ENCODE measurements around the gene WIPI1. TPM values are rescaled to one million over a fixed set of nuclear protein-coding genes. Genes with fewer than 3 reads are reported as not detected.
"Not testable (repeated sequence)": the region's sequence is repeated elsewhere in the genome, so short reads cannot be mapped to it uniquely, and the experiment has no call there.

WIPI1 gene, protein sequence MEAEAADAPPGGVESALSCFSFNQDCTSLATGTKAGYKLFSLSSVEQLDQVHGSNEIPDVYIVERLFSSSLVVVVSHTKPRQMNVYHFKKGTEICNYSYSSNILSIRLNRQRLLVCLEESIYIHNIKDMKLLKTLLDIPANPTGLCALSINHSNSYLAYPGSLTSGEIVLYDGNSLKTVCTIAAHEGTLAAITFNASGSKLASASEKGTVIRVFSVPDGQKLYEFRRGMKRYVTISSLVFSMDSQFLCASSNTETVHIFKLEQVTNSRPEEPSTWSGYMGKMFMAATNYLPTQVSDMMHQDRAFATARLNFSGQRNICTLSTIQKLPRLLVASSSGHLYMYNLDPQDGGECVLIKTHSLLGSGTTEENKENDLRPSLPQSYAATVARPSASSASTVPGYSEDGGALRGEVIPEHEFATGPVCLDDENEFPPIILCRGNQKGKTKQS
- total RNA-seq, result 10 to 100 TPM in 1 of 2 donors, 1 to 10 TPM in 1; 8.6 to 25.6 TPM

DNA sequence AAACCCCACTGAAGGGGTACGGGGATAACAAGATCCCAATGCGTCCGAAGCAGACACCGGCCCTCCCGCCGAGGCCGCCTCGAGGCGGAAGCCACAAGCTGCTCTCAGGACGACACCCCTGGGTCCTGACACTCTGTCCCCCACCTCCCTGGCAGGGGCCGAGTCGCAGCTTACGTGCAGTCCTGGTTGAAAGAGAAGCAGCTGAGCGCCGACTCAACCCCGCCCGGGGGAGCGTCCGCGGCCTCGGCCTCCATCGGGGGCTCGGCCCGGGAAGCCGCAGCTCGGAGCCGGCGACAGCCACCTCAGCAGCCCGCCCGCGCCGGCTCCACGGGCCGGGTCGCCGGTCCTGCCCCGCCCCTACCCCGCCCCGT lies at the start of gene WIPI1:
Gene WIPI1, minus strand, starts transcription at position 329 of the 371 bp plus-strand sequence. Its CDS starts 75 bp downstream, at position 254.
- Mint-ChIP-seq H3K36me3 (ENCODE audit: low read depth) (no peaks in the 10 kb centered on the region), H3K27ac (peak within 1 kb of the TSS; percentile 40), H3K27me3 (no peaks in the 10 kb centered on the region), H3K4me1 (peaks cover 36% of the 10 kb centered on the region), H3K9me3 (no peaks in the 10 kb centered on the region), H3K4me3 (peak within 1 kb of the TSS; percentile 80)
- ATAC-seq (replicated peaks), result peak; percentile 20

DNA sequence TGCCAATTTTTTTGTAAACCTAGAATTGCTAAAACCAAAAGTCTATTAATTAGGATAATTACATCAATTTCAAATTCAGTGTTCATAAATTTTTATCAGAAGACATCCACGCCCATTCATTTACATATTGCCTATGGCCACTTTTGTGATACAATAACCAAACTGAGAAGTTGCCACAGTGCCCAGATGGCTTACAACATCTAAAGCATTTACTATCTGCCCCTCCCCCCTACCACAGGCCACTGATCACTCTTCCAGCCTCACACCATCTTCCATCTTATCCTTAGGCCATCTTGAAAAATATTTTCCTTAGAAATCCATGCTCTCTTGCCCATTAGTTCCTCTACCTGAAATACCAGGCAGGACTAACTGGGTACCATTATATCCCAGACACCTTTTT lies 48.7 kb upstream of the WIPI1 start:
- no peak overlapping the region for H3K4me3 Mint-ChIP-seq
- peaks cover 16% of the 10 kb centered on the region for H3K4me1 Mint-ChIP-seq
- ATAC-seq (replicated peaks), result no peak
- H3K36me3 Mint-ChIP-seq (ENCODE audit: low read depth), result no peaks in the 10 kb centered on the region
- no peaks in the 10 kb centered on the region for H3K9me3 Mint-ChIP-seq
- no peaks in the 10 kb centered on the region for H3K27me3 Mint-ChIP-seq
- no peak overlapping the region for H3K27ac Mint-ChIP-seq

DNA sequence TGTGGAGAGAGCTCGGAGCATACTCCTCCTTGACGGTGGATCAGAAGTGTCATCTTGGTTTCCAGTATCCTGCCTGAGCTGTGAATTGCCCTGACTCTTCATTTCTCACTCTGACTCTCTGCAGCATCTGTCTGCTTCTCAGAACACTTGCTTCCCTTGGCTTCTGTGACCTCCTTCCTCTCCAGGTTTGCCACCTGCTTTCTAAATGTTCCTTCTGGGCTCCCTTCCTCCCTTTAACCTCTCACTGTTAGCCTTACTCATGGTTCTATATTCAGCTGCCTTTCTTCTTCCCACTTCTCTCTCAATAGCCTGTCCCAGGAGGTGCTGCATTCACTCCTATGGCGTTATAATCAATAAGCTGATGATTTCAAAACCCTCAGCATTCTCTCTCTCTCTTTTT lies 43.8 kb upstream of the WIPI1 start:
- no peak overlapping the region for H3K4me3 Mint-ChIP-seq
- H3K9me3 Mint-ChIP-seq, result no peaks in the 10 kb centered on the region
- H3K27ac Mint-ChIP-seq, result peak overlapping the region; percentile 7
- H3K36me3 Mint-ChIP-seq (ENCODE audit: low read depth), result no peaks in the 10 kb centered on the region
- peaks cover 13% of the 10 kb centered on the region for H3K4me1 Mint-ChIP-seq
- ATAC-seq (replicated peaks), result peak; percentile 46
- H3K27me3 Mint-ChIP-seq, result no peaks in the 10 kb centered on the region

DNA sequence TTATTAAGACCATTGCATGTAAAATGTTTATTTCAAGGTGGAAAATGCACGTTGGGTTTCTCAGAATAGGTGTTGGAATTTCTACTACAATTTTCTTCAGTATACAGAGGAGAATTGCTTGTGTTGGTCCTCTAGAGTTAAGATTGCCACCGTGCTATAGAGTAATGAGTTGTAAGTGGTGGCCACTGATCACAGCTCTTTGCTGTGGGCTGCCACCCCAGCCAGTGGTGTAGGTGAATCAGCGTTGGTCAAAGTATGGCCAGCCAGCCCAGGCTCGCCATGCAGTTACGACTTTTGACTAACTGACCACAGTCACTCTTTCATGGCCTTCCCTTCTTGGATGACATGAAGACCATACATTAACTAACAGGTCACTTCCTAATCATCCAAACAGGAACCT lies 42.3 kb upstream of the WIPI1 start:
- Mint-ChIP-seq H3K27ac (no peak overlapping the region), H3K9me3 (no peaks in the 10 kb centered on the region), H3K27me3 (no peaks in the 10 kb centered on the region), H3K36me3 (ENCODE audit: low read depth) (no peaks in the 10 kb centered on the region), H3K4me3 (no peak overlapping the region), H3K4me1 (peaks cover 13% of the 10 kb centered on the region)
- ATAC-seq (replicated peaks), result peak; percentile 47

DNA sequence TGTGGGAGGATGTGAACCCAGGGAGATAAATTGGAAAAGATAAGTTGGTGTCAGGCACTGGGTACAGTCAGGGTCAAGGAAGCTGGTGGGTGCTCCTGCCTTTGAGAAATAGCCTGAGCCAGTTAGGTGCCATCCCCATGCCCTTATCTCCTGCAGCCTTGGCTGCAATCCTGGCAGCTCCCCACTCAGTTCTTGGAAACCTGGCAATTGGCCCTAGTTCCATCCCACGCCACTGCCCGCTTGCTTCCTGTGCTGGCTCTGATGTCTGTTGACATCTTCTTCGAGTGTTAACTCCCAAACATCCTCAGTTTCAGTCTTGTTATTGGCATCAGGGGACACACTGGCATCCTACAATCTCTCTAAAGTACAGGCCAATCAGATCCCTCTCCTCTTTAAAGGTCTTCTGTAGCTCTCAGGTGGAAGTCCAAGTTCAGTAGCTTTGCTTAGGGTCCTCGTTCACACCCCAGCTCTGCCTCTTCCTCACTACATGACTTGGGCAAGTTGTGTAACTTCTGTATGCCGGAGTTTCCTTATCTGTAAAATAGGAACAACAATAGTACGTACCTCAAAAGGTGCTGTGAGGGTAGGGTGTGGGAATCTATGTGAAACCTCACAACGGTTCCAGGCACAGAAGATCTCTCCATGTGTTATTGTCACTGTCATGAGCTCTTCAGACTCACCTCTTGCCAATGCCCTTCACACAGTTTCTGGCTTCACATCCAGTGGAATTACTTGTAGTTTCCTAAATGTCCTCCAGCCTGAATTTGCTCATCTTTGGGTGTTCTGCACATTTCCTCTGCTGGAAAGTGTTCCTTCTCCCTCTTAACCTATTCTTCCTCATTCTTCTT lies 41.4 kb upstream of the WIPI1 start:
- Mint-ChIP-seq H3K4me3 (peak overlapping the region; percentile 65), H3K4me1 (peaks cover 13% of the 10 kb centered on the region), H3K9me3 (no peaks in the 10 kb centered on the region), H3K27me3 (no peaks in the 10 kb centered on the region), H3K27ac (peak overlapping the region; percentile 61), H3K36me3 (ENCODE audit: low read depth) (no peaks in the 10 kb centered on the region)
- ATAC-seq (replicated peaks), result peak; percentile 33

DNA sequence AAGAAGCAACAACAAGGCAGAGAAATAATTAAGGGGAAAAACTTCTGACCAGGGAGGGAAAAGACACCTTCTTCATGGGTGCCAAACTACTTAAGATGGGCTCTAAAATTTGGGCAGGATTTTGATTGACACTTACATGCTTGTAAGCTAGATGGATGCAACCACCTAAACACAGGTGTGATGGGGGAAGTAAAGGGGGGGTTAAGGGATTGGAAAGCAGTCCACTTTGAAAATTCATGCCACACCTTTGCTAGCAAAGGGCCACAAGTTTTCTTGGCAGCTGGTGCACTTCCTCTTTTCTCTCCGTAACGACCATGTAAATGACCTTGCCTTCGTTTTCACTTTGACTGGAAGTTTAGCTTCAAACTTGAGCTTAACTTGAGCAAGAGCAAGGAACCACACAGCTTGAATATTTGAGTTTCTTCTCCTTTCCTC lies 40.6 kb upstream of the WIPI1 start:
- H3K4me1 Mint-ChIP-seq, result peaks cover 13% of the 10 kb centered on the region
- ATAC-seq (replicated peaks), result peak; percentile 70

DNA sequence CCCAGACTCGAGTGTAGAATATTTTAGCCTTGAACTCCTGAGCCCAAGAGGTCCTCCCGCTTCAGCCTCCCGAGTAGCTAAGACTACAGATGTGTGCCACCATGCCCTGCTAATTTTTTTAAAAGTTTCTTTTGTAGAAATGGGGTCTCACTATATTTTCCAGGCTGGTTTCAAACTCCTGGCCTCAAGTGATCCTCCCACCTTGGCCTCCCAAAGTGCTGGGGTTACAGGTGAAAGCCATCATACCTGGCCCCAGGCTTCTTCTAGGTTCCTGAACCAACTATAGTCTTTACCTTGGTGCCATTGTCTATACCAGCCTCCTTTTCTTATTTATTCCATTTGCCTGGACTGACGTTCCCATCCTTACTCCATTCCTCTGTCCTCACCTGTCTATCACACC lies 37.8 kb upstream of the WIPI1 start:
- Mint-ChIP-seq H3K27me3 (no peaks in the 10 kb centered on the region), H3K4me3 (no peak overlapping the region), H3K4me1 (peaks cover 7% of the 10 kb centered on the region), H3K27ac (no peak overlapping the region), H3K9me3 (no peaks in the 10 kb centered on the region), H3K36me3 (ENCODE audit: low read depth) (no peaks in the 10 kb centered on the region)
- no peak for ATAC-seq (replicated peaks)

More for the DNA sequence above, 40.6 kb upstream of the WIPI1 start:
- no peaks in the 10 kb centered on the region for H3K27me3 Mint-ChIP-seq
- peak overlapping the region; percentile 65 for H3K4me3 Mint-ChIP-seq
- H3K36me3 Mint-ChIP-seq (ENCODE audit: low read depth), result no peaks in the 10 kb centered on the region
- H3K9me3 Mint-ChIP-seq, result no peaks in the 10 kb centered on the region
- peak overlapping the region; percentile 61 for H3K27ac Mint-ChIP-seq

DNA sequence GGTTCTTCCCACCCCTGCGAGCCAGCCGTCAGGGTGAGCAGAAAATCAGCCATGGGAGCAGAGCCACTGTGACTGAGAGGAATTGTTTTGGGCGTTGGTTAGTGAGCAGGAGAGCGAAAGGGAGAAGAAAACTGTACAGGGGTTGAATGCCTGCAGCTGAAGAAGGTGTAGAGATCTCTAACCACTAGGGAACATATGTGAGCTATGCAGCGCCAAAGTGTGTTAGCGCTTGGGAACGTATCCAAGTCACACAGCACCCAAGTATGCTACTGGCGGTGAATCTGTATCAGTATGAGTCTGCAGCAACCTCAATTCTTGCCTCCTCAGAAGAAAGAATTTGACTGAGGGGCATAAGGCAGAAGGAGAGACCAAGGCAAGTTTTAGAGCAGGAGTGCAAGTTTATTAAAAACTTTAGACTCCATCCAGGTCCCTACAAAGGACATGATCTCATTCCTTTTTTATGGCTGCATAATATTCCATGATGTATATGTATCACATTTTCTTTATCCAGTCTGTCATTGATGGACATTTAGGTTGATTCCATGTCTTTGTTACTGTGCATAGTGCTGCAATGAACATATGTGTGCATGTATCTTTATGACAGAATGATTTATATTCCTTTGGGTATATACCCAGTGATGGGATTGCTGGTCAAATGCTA lies 35.2 kb upstream of the WIPI1 start:
- not testable (repeated sequence) for H3K27me3 Mint-ChIP-seq

DNA sequence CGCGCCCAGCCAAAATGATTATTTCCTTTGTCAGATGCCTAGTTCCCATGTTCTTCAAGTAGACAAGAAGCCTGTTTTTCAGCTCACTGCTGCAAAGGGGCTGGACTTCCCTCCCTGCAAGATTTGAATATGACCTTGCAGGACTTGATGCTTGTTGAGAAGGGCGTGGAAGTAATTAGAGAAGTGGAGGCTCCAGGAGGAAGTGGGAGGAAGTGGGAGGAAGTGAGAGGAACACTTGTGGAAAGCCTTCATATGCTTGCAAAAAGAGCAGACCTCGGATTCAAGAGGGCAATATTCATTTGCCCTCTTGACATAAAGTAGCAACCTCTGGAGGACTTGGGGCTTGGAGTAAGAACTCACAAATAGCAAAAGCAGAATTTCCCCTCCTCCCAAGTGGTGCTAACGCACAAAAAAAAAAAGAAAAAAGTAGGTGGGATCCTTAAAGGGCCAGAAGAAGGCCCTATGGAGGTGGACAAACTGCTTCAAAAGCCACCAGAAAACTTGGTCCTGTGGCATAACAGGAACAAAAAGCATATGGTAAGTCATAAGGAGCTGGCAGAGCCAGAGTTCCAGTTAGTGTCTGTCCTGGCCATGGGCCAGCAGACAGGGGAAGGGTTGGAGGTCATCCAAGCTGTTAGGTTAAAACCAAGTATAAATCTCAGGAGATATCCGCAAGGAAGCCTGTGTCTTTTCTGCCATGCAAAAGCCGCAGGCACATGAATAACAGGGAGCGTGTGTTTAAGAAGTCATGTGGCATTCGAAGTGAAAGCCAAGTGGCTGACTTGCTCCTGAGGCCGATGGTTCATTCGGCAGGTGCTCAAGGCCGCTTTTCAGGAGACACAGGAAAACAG lies 34.3 kb upstream of the WIPI1 start:
- Mint-ChIP-seq H3K9me3 (no peaks in the 10 kb centered on the region), H3K27ac (no peak overlapping the region), H3K36me3 (ENCODE audit: low read depth) (no peaks in the 10 kb centered on the region), H3K27me3 (no peaks in the 10 kb centered on the region), H3K4me3 (no peak overlapping the region), H3K4me1 (peaks cover 8% of the 10 kb centered on the region)
- no peak for ATAC-seq (replicated peaks)

More for the DNA sequence above, 35.2 kb upstream of the WIPI1 start:
- ATAC-seq (replicated peaks); H3K27ac Mint-ChIP-seq; H3K36me3 Mint-ChIP-seq (ENCODE audit: low read depth); H3K4me1 Mint-ChIP-seq; H3K9me3 Mint-ChIP-seq; H3K4me3 Mint-ChIP-seq: not testable (repeated sequence)

DNA sequence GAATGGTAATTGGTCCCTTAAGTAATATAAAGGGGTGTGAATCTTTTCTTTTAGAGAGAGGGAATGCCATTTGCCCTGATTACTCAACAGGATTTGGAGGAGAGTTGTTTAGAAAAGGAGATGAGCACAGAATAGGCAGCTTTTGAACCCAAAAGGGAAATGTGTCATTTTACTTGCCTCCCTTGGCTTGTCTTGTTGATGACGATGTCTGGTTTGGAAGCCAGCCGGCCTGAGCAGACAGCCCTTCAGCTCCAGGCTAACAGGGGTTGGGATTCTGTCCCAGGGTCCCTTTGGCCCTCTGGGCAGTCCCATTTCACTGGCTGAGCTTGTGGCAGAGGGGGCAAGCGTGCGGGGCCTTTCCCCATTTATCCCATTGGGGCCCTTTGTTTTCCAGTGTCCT lies 32.6 kb upstream of the WIPI1 start:
- no peaks in the 10 kb centered on the region for H3K9me3 Mint-ChIP-seq
- H3K27me3 Mint-ChIP-seq, result no peaks in the 10 kb centered on the region
- peaks cover 8% of the 10 kb centered on the region for H3K4me1 Mint-ChIP-seq
- no peak overlapping the region for H3K4me3 Mint-ChIP-seq
- H3K36me3 Mint-ChIP-seq (ENCODE audit: low read depth), result no peaks in the 10 kb centered on the region
- no peak overlapping the region for H3K27ac Mint-ChIP-seq
- ATAC-seq (replicated peaks), result no peak

DNA sequence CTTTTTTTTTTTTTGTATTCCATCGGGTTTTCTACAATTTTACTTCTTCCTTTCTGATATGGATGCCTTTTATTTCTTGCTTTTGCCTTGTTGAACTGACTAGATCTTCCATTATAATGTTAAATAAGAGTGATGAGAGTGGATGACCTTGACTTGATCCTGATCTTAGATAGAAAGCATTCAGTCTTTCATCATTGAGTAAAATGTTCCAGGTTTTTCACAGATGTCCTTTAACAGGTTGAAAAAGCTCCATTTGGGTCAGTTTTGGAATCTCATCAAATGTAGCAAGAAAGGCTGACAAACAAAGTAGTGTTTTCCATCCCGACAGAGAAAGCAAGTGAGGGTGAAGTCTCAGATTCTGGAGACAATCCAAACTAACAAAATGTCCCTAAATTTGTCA lies 27.2 kb upstream of the WIPI1 start:
- H3K27ac Mint-ChIP-seq, result no peak overlapping the region
- H3K27me3 Mint-ChIP-seq, result peaks cover 8% of the 10 kb centered on the region
- ATAC-seq (replicated peaks), result no peak
- H3K4me3 Mint-ChIP-seq, result no peak overlapping the region
- peaks cover 8% of the 10 kb centered on the region for H3K4me1 Mint-ChIP-seq
- no peaks in the 10 kb centered on the region for H3K9me3 Mint-ChIP-seq
- H3K36me3 Mint-ChIP-seq (ENCODE audit: low read depth), result no peaks in the 10 kb centered on the region

DNA sequence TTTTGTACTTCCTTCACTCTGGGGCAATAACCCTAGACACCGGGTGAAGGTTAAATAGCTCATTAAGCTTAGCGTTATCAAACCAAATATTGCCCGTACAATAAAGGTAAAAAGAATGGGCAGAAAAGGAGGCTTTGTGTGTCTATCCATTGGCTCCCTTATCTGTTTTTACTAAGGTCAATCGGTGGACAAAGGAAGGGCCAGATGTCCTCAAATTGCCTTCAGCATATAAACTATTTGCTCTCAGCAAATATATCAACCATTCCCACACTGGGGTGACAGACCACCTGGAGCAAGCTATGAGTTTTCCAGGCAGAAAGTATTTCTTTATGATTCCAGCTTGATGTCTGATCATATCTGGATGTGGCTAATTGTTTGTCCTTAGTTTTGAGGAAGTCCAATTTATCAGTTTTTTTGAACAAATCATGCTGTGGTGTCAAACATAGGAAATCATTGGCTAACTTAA lies 25.3 kb upstream of the WIPI1 start:
- no peaks in the 10 kb centered on the region for H3K9me3 Mint-ChIP-seq
- peaks cover under 1% of the 10 kb centered on the region for H3K4me1 Mint-ChIP-seq
- H3K27me3 Mint-ChIP-seq, result peaks cover 8% of the 10 kb centered on the region
- H3K36me3 Mint-ChIP-seq (ENCODE audit: low read depth), result no peaks in the 10 kb centered on the region
- no peak for ATAC-seq (replicated peaks)
- H3K4me3 Mint-ChIP-seq, result no peak overlapping the region
- no peak overlapping the region for H3K27ac Mint-ChIP-seq

DNA sequence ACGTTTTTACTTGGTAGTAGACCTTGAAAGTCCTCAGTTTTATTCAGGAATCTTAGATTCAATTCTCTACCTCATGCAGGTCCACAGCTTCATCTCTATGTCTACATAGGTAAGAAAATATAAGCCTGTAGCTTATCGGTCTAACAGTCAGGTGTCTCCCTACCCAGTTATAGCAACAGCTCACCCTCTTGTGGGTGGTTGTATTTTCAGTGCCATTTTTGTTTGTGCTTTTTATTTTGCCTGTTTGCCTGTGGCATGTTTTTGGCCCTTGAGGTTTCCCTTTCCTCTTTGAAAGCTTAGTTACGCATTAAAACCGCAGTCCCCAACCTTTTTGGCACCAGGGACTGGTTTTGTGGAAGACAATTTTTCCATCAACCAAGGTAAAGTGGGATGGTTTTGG lies 23.6 kb upstream of the WIPI1 start:
- Mint-ChIP-seq H3K27me3 (peaks cover 16% of the 10 kb centered on the region), H3K4me3 (no peak overlapping the region), H3K36me3 (ENCODE audit: low read depth) (no peaks in the 10 kb centered on the region)

DNA sequence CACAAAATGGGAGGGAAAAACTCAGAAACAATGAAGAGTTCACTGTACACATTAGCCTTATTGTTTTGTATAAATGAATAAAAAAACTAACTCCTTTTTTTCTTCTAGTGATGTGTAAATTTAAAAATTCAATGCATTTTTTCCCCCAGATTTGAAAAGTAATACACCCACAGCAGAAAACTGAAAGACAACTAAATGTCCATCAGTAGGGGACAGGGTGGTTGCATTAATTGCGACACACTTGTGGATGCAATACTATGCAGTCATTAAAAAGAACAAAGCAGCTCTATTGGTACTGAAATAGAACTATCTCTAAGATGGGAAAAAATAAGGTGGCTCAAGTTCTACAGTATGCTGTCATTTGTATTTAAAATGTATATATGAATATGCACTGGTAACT lies 13.7 kb upstream of the WIPI1 start:
- no peak overlapping the region for H3K4me3 Mint-ChIP-seq
- H3K36me3 Mint-ChIP-seq (ENCODE audit: low read depth), result no peaks in the 10 kb centered on the region
- peaks cover 12% of the 10 kb centered on the region for H3K27me3 Mint-ChIP-seq
- no peak overlapping the region for H3K27ac Mint-ChIP-seq
- no peaks in the 10 kb centered on the region for H3K9me3 Mint-ChIP-seq
- H3K4me1 Mint-ChIP-seq, result no peaks in the 10 kb centered on the region
- no peak for ATAC-seq (replicated peaks)

More for the DNA sequence above, 23.6 kb upstream of the WIPI1 start:
- no peak for ATAC-seq (replicated peaks)
- no peak overlapping the region for H3K27ac Mint-ChIP-seq
- no peaks in the 10 kb centered on the region for H3K9me3 Mint-ChIP-seq
- H3K4me1 Mint-ChIP-seq, result no peaks in the 10 kb centered on the region

Data from activated T-helper 17 cell treated with anti-CD3 and anti-CD28 coated beads, Interleukin-2, amount 50 U/mL, for 72 hours (primary cell).